GM12872 (cell line): Measurements from ENCODE around the gene UNC80.

ENCODE experiments used
- CTCF ChIP-seq: IDR thresholded peaks from 3 replicates; pipeline ENCODE4 v1.5.1; 2011; ENCODE audit warnings: low read depth, mild to moderate bottlenecking, low read length, moderate library complexity; ENCODE audit not compliant: insufficient read depth

Gene UNC80

DNA sequence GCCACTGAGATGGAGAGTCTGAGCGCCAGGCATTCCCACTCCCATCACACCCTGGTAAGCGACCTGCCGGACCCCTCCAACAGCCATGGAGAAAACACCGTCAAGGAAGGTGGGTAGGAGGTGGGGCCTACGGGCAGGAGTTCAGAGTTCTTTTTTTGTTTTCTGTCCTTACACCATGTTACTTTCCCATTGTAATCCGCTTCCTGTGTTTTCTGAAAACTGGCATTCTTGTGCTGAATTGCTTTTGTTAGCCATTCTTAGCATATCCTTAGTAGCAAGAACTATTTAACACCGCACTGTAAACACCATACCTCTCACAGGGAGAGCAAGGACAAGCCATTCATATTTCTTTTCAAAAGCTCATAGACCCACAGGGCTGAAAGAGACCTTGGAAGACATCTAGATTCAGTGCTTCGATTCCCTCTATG lies 46.2 kb downstream of the UNC80 start:
- TF ChIP-seq CTCF: no peak

DNA sequence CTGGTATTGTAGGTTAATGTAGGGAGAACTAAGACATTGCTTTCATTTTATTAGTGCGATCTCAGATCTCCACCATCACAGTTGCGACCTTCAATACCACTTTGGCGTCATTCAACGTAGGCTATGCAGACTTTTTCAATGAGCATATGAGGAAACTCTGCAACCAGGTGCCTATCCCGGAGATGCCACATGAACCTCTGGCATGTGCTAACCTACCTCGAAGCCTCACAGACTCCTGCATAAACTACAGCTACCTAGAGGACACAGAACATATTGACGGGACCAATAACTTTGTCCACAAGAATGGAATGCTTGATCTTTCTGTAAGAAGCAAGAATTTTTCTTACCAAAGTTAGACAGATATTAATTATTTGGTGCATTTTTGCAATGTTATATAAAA lies 47.3 kb downstream of the UNC80 start:
- no peak for TF ChIP-seq CTCF

- no peak for TF ChIP-seq CTCF
Measured at GRCh38 chr2:209821806-209822205, 50.2 kb downstream of the UNC80 start.

DNA sequence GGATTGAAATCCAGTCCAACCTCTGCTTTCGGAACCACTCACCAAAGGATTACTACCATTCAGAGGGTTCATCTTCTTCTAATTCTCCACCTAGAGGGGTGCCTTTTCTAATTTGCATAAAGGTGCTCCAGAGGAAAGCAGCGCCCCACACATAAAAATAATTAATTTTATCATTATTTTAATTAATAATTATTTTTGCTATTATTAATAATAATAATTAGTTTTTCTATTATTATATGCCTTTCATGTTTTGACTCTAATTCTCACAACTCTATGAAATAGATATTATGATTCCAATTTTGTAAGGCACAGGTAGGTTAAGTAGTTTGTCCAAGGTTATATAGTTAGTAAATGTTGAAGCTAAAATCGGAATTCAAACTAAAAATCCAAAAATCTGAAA lies 51.9 kb downstream of the UNC80 start:
- TF ChIP-seq CTCF: no peak

DNA sequence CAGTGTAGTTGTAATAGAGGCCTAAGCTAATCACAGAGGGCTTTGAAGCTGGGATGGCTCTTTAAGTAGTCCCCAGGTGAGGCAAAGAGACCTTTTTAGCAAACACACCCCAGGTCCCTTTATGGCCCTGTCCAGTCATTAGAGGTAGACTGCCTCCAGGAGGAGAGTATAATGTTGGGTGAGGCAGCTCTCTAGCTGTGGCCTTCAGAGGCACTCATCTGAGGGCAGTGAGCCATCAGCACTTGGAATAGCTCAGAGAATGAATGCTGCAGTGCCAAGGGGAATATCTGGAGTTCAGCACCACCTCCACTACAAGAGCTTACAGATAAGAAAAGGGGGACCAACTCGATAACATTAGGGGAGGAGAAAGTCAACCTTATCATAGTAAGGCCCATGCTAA lies 52.8 kb downstream of the UNC80 start:
- TF ChIP-seq CTCF: no peak

DNA sequence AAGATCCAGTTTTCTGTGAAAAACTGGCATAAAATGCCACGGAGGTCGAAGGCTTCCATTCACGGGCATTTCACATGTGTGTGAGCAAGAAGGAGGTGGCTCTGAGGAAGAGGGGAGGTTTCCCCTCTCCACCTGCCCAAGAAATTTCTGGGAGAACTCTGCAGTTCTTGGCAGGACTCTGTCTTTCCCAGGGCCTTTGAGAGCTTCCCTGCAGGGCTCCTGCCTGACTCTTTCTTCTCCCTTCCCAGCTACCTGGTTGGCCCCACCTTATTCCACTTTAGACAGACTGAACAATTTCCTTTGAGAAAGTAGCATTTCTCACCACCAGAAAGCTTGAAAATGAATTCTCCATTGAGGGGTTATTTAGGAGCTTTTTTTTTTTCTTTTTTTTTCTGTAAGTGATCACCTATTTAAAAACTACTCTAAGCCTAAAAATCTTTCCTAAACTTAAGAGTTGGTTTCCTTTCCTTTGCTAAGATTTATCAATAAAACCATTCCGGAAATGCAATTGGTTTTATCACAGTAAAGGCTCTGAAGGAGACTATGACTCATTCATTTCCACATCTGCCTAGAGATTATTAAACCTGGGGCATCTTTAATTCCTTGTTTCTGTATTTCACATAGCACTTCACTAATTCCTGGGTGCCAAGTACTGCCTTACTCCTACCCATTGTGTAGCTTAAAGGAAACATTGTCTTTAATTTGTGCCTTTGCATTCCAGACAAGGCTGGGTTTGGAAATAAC lies 59.3 kb downstream of the UNC80 start:
- no peak for TF ChIP-seq CTCF

- TF ChIP-seq CTCF: no peak
Measured at GRCh38 chr2:209834767-209835166, 63.1 kb downstream of the UNC80 start.
